HG03442 (cell line): ENCODE data around the gene TMTC2.

Experiments used
- ATAC-seq: cut with Tn5 transposase; IDR thresholded peaks from one replicate; pipeline ENCODE4 v1.9.1; 2021; ENCODE audit warnings: mild to moderate bottlenecking, moderate library complexity; ENCODE audit not compliant: unreplicated experiment

Gene TMTC2

DNA sequence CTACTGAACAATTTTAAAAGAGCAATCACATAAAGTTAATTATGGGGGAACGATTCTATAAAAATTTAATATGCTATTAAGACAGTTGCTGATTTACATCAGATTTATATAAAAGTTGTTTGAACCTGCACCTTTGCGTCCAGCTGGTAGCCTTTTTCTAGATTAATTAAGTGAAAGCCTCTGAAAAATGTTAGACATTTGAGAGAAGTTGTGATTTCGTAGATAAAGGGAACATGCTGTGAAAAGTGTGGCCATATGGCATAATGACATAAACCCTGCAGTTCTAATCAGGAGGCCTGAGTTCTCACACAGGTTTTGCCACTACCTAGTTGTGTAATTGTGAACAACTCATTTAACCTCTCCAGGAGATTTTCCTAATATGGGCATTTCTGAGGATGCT, 187.2 kb downstream of the TMTC2 start:
- ATAC-seq = no peak

DNA sequence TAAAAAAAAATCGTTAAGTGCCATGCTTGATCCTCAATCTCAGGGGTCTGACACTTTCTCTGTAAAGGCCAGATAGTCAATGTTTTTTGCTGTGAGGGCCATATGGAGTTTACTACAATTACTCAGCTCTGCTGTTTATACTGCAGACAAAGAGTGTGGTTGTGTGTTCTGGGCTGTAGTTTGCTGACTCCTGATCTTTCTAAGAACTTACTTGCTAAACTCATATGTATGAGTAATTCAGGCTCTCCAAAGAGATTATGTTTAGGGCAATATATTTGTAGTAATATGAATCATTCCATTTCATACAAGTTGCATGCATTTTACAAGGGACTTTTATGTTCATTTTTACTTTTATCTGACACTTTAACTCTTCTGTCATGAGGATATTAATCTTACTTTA, 188.2 kb downstream of the TMTC2 start:
- ATAC-seq = no peak

DNA sequence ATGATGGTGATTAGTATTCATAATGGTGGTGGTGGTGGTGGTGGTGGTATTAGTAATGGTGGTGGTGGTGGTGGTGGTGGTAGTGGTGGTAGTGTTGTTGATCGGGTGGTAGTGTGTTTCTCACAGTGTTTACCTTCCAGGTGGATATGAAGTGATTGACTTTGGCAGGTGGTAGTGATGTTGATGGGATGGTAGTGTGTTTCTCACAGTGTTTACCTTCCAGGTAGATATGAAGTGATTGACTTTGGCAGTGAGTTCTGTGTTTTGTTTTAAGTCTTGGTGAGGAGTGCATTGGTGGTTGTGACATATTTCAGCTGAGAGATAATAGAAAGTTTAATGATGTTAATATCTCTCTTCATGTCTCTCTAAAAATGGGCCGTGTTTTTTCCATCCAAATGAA, 189.4 kb downstream of the TMTC2 start:
- no peak for ATAC-seq

DNA sequence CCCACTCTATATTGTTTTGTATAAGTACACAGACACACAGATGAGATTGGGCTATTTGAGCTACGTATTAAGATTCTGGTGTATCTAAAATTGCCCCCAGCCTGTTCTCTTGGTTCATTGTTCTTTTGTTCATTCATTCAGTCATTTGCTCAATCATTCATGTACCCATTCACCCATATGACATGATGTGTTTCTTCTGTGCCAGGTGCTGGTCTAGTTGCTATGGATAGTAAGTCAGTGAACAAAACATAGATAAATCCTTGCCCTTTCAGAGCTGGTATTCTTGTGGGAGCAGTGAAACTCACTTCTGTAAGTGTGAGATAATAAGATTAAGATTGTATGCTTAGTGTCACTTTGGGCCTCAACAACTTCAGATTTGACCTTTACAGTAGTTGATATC, 191.3 kb downstream of the TMTC2 start:
- ATAC-seq = no peak

DNA sequence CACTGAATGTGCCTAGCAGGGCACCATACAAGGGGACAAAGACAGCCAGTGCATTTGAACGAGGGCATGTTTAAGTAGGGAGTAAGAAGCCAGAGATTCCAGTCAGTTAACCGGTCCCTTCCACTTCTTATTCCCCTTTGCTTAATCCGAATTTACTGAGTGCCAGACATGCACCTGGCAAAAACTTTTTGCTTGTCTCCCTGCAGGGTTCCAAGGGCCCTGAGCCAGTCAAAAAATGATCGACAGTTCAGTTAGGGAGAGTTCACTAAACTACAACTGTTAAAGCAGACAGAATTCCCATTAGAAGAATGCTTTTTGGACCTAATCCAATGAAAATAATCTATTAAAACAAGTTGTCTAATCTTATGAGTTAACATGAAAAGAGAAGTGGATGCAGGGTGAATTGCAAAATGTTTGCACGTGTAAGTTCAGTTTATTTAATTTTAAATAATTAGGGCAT, 193.8 kb downstream of the TMTC2 start:
- ATAC-seq = no peak

DNA sequence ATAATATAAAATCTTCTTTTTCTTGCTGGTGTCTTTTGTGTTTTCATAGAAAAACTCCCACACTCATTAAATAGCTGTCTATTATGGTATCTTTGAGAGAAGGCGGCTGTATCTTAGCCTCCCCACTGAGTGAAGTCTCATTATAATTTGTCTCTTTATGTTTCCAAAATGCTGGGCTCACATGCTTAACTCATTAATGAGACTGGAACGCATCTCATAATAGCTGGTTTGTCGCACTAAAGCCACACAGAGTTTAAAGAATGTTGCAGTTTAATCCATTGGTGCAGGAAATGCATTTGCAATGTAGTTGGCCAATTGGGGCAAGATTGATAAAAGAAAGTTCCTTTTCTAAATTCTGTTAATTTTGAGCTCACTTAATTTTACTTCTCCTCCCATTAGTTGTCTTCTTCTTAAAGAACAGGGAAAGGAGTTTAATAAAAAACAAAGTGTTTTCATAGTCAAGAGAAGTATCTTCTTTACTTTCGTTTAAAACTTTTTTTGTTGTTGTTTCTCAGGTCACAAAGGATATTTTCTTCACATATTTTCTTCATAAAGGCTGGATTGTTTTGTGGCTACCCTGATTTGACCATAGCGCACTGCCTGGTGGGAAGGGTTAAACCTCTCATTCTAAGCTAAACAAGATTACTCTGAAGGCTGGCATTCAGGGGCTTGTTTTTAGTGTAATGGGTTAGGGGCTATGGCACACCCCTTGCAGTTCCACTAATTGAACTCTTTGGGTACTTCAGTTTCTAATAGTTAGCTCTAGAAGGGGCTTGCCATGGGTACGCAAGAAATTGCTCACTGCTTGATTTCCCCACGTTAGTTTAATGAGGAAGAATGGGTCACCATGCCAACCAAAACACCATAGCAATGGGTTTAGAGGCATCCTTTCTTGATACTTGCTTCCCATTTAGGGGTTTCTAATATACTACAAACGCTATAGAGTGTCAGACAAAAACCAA, 197.0 kb downstream of the TMTC2 start:
- no peak for ATAC-seq

DNA sequence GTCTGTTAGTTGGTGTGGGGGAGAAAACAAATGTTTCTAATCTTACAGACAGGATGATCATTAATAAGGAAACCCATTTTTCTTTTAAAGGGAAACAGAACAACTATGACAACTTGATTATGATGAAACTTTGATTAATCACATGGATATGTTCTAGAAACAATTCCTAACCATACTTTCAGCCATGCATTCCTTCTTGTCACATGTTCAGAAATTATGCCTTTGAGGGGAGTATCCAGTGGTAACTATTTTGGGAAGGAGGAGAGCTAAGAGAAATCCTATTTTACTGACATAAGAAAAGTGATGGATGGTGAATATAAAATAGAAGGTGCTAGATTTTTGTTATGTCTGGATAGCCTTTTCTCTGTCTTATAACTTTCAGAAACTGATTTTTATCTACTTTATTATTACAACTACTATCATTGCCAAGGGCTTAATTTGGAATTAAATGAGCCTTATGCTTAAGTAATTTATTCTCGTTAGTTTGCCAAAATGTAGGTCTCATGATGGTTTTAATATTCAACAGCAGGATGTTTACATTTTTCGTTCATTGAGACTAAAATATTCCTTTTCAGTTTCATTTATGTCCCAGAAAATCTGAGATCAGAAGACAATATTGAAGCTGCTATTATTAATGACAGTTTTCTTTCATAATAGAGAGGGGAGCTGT, 200.1 kb downstream of the TMTC2 start:
- ATAC-seq = no peak

DNA sequence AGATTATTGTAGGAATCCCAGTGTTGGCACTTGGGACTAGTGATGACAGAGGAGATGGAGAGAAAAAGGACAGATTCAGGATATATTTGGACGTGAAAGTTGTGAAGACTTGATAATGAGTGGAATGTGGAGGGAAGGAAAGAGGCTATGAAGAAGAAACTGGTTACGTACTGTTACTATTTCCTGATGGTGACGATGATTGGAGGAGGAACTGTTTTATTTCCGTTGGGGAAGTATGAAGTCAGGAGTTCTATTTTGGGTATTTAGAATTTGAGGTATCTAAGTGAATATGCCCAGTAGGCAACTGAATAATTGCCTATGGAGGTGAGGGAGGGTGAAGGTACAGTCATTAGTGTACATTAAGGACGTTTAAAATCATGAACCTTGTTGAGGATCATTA, 207.2 kb downstream of the TMTC2 start:
- no peak for ATAC-seq

DNA sequence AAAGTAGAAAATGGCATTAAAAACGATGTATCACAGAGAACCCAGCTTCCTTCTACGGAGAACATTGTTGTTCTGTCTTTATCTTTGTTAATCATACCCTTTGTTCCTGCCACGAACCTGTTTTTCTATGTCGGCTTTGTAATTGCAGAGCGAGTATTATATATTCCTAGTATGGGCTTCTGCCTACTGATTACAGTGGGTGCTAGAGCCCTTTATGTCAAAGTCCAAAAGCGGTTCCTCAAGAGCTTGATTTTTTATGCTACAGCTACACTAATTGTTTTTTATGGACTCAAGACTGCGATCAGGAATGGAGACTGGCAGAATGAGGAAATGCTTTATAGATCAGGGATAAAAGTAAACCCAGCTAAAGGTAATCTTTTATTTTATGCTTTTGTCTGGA, 209.6 kb downstream of the TMTC2 start:
- no peak for ATAC-seq

DNA sequence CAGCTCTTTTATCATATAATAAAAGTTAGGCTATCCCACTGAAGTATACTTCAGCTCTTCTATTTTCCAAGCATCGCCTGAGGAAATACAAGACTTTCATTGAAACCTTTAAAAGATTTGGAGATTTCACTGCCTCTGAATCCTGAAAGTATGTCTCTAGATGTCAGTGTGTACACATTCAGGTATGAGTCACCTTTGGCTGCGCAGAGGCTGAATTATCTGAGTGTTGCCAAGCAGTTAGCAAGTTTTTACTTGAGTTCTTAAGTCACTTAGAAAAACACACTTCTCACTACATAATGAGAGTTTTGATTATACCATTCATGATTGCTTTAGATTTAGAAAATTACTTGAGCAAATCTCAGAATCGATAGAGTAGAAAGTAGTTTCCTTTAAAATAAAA, 210.3 kb downstream of the TMTC2 start:
- ATAC-seq = no peak

DNA sequence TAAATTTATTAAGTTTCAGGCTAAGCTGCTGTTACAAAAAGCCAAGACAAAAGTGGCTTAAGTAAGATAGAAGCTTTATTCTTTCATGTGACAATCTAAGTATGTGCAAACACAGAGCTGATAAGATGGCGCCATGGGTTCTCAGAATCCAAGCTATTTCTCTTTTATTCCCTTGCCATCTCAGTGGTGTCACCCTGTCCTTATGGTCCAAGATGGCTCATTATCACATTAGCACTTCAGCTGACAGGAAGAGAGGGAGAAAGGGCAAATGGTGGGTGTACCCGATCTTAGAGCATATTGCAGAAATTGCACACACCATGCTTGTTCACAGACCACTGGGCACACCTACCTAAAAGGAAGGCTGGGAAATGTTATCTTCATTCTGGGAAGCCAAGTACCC, 211.7 kb downstream of the TMTC2 start:
- ATAC-seq = no peak

DNA sequence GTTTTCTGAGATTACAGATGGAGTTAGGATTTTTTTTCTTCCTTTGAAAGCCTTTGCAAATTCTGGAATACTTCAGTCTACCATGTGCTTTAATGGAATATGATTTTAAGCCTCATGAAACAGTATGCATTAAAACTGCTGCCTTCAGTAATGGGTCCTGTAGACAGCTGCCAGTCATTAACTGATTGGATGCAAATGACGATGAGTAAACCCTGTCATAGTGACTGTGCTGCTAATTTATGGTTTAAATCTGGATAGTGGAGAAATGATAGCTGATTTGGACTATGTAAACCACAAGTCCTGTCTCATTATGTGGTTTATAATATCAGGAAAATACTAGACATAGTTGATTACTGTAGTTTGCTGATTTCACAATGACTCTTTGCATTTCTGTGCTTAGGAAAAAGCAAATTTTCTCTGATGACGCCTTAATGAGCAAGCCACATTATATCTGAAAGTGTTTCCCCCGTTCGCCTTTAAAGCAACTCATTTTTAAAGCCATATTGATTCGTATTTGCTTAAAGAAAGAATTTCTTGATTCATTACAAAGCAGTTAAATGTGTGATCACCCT, 217.6 kb downstream of the TMTC2 start:
- ATAC-seq = no peak

DNA sequence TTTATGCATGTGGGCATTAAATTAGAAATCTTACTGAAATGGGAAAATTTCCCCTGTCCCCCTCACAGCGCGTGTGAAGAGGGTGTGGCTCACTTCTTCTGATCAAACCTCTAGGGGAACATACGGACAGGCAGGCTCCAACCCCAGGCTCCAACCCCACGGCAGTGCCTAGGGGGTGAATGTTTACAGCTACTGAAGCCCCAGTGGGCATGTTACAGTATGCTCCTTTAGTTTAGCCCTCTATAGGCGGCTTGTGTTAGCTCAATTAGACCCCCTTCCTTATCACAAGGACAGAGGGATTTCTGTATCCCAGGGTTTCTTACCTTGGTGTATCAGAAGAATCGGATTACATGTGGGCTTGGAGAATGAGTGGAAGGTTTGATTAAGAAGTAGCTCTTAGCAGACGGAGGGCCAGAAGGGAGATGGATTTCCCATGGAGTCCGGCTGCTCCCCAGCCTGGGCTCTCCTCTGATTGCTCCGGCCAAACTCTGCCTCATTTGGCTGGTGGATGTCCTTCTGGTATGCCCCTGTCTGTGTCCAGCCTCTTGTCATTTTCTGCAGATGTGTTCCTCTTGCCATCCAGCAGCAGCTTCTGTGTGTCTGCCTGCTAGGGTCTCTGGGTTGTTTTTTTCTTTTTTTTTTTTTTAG, 223.7 kb downstream of the TMTC2 start:
- ATAC-seq = no peak

DNA sequence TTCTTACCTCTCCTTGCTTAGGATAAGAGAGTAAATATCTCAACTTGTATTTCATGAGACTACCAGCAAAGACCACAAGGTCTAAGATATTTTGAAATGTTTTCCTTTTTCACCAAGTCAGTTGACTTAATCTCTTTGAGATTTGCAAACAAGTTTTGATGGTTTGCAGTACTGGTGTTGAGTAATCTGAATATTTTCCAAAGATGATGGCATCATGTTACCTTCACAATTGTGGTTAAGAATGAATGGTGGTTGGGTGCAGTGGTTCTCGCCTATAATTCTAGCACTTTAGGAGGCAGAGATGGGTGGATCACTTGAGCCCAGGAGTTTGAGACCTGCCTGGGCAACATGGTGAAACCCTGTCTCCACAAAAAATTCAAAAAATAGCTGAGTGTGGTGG, 225.7 kb downstream of the TMTC2 start:
- no peak for ATAC-seq

DNA sequence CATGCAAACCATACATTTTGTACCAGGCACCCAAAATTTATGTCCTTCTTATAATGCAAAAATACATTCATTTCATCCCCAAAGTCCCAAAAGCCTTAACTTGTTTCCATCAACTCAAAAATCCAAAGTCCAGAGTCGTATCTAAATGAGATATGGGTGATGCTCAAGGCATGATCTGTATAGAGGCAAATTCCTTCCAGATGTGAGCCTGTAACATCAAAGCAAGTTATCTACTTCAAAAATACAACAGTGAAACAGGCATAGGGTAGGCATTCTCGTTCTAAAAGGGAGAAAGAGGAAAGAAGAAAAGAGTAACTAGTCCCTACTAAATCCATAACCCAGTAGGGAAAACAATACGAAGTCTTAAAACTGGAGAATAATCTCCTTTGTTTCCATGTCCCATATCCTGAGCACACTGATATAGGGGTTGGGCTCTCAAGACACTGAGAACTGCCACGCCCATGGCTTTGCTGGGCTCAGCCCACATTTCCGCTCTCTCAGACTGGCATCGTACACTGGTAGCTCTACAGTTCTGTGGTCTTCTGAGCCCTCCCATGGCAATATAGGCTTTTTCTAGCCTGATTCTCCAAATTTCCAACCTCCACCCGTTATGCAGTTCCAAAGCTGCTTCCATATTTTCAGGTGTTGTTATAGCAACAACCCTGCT, 232.8 kb downstream of the TMTC2 start:
- no peak for ATAC-seq

DNA sequence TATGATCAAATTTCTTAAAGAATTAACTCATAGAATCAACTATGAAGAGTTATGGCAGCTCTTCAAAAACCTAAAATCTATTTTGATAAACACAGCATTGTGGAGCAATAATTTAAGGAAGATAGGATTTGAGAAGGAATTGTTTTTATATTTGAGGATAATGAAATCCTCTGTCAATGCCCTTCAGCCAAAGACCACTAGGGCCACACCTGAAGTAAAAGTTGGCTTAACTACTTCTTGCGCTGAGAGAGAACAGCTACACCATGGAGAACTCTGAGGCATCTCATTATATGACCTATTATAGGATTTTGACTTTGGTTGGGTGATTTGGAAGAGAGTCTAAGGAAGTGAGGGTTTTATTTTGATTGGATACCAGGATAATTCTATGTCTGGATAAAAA, 237.2 kb downstream of the TMTC2 start:
- ATAC-seq = no peak

DNA sequence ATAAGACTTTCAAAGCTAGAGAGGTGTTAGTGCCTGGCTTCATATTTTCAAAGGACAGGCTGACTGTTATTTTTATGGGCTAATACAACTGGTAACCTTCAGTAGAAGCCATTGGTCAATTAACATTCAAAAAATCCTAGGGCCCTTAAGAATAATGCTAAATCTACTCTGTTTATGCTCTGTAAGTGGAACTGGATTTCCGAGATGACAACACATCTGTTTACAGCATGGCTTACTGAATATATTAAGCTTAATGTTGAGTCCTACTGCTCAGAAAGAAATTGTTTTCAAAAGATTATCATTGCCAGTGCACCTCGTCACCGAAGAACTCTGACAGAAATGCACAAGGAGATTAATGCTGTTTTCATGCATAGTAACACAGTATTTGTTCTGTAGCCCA, 239.9 kb downstream of the TMTC2 start:
- ATAC-seq = no peak

DNA sequence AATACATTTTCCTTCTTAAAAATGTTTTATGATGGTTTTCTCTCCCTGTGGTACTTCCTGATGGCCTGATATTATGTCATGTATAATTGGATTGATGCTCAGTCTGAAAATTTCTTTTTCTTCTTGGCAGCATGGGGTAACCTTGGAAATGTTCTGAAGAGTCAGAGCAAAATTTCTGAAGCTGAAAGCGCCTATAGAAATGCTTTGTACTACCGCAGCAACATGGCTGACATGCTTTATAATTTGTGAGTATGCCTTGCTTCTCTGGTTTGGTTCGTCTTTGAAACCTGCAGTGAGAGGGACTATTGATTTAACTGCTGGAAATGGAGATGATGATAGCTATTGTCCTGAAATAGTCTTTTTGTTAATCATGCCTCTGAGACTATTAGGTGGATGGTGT, 243.6 kb downstream of the TMTC2 start:
- ATAC-seq = no peak

DNA sequence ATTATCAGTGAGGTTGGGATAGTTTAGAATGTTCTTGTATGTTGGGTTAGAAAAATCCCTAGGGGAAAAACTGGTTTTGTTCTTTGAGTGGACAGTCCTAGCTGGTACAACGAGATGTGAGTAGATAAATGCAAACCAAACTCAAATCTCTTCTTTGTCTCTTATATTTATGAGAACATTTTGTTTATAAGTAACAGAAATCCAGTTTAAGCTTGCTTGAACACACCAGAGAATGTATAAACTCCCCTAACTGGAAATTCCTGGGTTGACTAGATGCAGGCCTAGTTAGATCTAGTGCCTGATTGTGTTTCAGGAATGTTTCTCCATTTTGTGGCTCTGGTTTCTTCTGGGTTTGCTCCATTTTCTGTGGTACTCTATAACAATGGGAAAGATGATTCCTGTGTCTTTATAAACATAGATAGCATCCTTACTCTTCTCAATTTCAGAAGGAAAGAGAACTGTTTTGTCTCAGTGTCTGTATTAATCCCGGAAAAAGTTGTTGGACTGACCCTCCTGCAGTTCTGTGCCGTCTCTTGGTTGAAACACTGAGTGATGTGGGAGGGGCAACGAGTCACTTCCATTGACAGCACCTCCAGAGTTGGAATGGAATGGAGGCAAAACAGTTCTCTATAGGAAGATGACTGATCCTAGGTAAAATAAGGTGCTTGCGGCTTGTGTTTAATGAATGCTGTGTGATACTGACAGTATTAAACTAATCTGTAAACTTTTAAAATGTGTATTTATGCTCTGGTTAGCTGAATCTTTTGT, 244.8 kb downstream of the TMTC2 start:
- ATAC-seq = no peak

DNA sequence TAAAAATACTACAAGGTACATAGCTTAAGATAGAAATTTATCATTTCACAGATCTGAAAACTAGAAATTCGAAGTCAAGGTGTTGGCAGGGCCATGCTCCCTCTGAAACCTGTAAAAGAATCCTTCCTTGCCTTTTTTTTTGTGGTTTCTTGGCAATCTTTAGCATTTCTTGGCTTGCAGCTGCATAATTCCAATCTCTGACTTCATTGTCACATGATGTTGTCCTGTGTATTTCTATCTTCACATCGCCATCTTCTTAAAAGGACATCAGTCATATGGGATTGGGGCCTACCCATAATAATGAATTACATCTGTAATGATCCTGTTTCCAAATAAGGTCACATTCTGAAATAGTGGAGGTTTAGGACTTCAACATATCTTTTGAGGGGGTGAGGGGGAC, 250.4 kb downstream of the TMTC2 start:
- no peak for ATAC-seq
